Tibial nerve (tissue), 4 donors: Measurements from ENCODE around the gene PDGFB. TPM values are rescaled to one million over a fixed set of nuclear protein-coding genes. Genes with fewer than 3 reads are reported as not detected.

Source experiments
- DNase-seq, 2 donors: peaks; one replicate each; pipeline ENCODE4 v3.0.0-alpha.2; 2019; ENCODE audit warnings: low spot score in 2 of 2
- H3K27ac ChIP-seq, 4 donors: fragments of 200-600 bp; sonication (generic) in 3 of 4; one replicate each; pipeline ENCODE4 v1.5.1; 2017 to 2019; ENCODE audit warnings: mild to moderate bottlenecking in 1 of 4
- H3K27me3 ChIP-seq, 2 donors: fragments of 200-600 bp; sonication (generic) in 1 of 2; one replicate each; pipeline versions ENCODE4 v1.5.1 to v1.6.0; 2017 to 2019
- H3K36me3 ChIP-seq, 3 donors: fragments of 200-600 bp; sonication (generic); one replicate each; pipeline ENCODE4 v1.5.1; 2018 to 2019
- H3K4me1 ChIP-seq, 4 donors: fragments of 200-600 bp; sonication (generic) in 3 of 4; one replicate each; pipeline ENCODE4 v1.5.1; 2017 to 2019
- H3K4me3 ChIP-seq, 4 donors: fragments of 200-600 bp; sonication (generic) in 3 of 4; one replicate each; pipeline ENCODE4 v1.5.1; 2017 to 2019; ENCODE audit warnings: mild to moderate bottlenecking in 1 of 4, moderate library complexity in 1 of 4
- H3K9me3 ChIP-seq, 4 donors: fragments of 200-600 bp; sonication (generic) in 3 of 4; one replicate each; pipeline ENCODE4 v1.5.1; 2017 to 2019
- EP300 ChIP-seq, 2 donors: sonication (generic); formaldehyde crosslinking; IDR thresholded peaks; one replicate each; pipeline ENCODE4 v1.6.1; 2017; ENCODE audit warnings: antibody characterized with exemption in 2 of 2, mild to moderate bottlenecking in 1 of 2
- POLR2A ChIP-seq, 2 donors: fragments of 450-650 bp; IDR thresholded peaks; one replicate each; pipeline ENCODE4 v1.6.1; 2017; ENCODE audit warnings: antibody characterized with exemption in 2 of 2, mild to moderate bottlenecking in 2 of 2, moderate library complexity in 2 of 2
- WGBS, 2 donors: methylation state at CpG; one replicate each; pipeline ENCODE4 v1.1.5; 2018; 5-methylcytosine and 5-hydroxymethylcytosine counted together
- total RNA-seq, 4 donors: library from RNA; depleted of rRNA; stranded (reverse); fragments of >200 nt; gene quantifications; one replicate each; pipeline ENCODE4 v1.1.0, GENCODE V29; 2016
- TF ChIP-seq, protein P1 (sequence below), 5 experiments: fragments of 200-600 bp in 3 of 5; fragments of 450-650 bp in 2 of 5; sonication (generic) in 3 of 5; IDR thresholded peaks; one replicate each; pipeline ENCODE4 v1.5.1; 2016 to 2019; ENCODE audit warnings: antibody characterized with exemption in 5 of 5, mild to moderate bottlenecking in 3 of 5, moderate library complexity in 2 of 5

Gene PDGFB
- total RNA-seq, 4 donors from 2014 or later, result 7.5 to 22.2 (median 10.2) TPM

DNA sequence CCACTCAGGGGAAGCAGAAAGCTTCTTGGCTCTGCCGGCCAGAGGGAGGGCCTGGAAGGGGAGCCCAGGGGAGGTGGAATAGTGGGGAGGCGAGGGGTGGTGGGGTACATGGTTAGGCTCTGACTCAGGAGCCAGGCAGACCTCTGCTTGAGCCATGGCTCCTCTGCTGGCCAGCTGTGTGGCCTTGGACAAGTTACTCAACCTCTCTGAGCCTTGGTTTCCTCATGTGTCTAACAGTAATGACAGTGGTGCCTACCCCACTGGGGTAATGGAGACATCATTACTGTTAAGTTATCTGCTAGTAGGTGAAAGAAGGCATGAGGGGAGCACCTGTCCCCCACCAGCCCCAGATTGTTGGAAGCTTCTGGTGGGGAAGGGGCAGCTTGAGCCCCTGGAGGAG lies 12.2 kb upstream of the PDGFB start:
- no peak overlapping the region for H3K27ac ChIP-seq
- 79 to 81% methylated on average over 2 of the region's 2 CpGs for WGBS, 2 donors
- H3K9me3 ChIP-seq, result peaks cover 0 to 14% (median 1%) of the 10 kb centered on the region in 4 donors
- TF ChIP-seq POLR2A (IDR thresholded peaks at IDR 0.05) (no peak), EP300 (IDR thresholded peaks at IDR 0.05) (no peak)
- TF ChIP-seq, protein P1, sequence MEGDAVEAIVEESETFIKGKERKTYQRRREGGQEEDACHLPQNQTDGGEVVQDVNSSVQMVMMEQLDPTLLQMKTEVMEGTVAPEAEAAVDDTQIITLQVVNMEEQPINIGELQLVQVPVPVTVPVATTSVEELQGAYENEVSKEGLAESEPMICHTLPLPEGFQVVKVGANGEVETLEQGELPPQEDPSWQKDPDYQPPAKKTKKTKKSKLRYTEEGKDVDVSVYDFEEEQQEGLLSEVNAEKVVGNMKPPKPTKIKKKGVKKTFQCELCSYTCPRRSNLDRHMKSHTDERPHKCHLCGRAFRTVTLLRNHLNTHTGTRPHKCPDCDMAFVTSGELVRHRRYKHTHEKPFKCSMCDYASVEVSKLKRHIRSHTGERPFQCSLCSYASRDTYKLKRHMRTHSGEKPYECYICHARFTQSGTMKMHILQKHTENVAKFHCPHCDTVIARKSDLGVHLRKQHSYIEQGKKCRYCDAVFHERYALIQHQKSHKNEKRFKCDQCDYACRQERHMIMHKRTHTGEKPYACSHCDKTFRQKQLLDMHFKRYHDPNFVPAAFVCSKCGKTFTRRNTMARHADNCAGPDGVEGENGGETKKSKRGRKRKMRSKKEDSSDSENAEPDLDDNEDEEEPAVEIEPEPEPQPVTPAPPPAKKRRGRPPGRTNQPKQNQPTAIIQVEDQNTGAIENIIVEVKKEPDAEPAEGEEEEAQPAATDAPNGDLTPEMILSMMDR (IDR thresholded peaks at IDR 0.05), result no peak
- H3K36me3 ChIP-seq, result peaks cover 0 to 4% (median 0%) of the 10 kb centered on the region in 3 donors
- no peaks in the 10 kb centered on the region for H3K27me3 ChIP-seq
- no peak overlapping the region for H3K4me3 ChIP-seq
- DNase-seq, result no peak
- H3K4me1 ChIP-seq, result peaks cover 0 to 37% (median 26%) of the 10 kb centered on the region in 4 donors

DNA sequence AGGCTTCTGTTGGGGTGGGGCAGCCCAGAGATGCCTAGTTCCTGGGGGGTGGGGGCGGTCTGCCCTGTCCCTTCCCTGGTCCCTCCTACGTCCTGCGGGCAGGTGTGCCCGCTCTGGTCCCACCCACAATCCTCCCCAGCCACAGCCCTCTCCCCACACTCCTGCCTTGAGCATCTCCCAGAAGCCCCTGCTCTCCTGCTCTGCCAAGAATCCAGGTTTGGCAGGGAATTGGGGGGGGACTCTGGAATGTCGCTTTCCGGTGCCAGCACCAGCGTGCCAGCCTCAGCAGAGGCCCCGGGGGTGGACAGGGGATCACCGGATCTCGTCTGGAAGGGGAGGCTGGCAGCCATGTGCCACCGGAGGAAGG lies 11.4 kb upstream of the PDGFB start:
- peaks cover 0 to 37% (median 26%) of the 10 kb centered on the region in 4 donors for H3K4me1 ChIP-seq
- no peak overlapping the region for H3K4me3 ChIP-seq
- DNase-seq, result no peak
- 52 to 79% methylated on average over 8 to 11 of the region's 11 CpGs for WGBS, 2 donors
- peaks cover 0 to 2% (median 0%) of the 10 kb centered on the region in 3 donors for H3K36me3 ChIP-seq
- H3K27me3 ChIP-seq, result no peaks in the 10 kb centered on the region
- peak overlapping the region in 1 of 4 donors; percentile 79 for H3K27ac ChIP-seq
- TF ChIP-seq, protein P1 (IDR thresholded peaks at IDR 0.05), result no peak
- TF ChIP-seq EP300 (IDR thresholded peaks at IDR 0.05) (no peak), POLR2A (IDR thresholded peaks at IDR 0.05) (no peak)
- H3K9me3 ChIP-seq, result peaks cover 0 to 5% (median 0%) of the 10 kb centered on the region in 4 donors

DNA sequence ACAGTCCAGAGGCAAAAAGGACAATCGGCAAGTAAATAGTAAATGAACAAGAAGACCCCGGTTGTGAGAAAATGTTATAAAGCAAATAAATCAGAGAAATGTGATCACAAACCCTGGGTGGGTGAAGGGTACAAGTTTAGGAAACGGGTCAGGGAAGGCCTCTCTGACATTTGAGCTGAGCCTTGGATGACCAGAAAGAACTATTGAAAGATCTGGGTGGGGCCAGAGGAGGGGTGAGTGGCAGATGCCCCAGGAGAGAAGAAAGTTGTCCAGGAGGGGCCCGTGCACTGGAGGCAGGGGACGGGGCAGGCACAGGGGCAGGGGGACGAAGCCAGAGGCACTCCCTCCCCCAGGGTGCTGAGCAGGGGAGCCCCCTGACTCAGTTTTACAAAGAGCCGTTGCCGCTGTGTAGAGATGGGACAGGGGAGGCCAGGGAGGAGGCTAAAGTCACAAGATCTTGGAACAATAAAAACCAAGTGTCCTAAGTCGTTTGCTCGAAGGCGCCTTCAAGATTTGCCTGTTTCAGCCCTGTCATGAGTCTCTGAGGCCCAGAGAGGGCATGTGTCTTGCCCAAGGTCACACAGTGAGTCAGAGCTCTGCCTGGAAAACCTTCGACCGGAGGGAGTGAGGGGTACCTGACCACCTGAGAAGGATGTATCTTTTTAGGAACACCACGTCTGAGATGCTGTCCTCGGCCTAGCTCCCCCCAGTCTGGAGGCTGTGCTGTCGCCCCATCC lies 10.8 kb upstream of the PDGFB start:
- H3K4me1 ChIP-seq, result peaks cover 0 to 37% (median 26%) of the 10 kb centered on the region in 4 donors
- peak overlapping the region in 3 of 4 donors; percentile 15 to 79 (median 79) for H3K27ac ChIP-seq
- TF ChIP-seq, protein P1 (IDR thresholded peaks at IDR 0.05), result no peak
- TF ChIP-seq POLR2A (IDR thresholded peaks at IDR 0.05) (no peak), EP300 (IDR thresholded peaks at IDR 0.05) (no peak)
- WGBS, 2 donors, result 70 to 71% methylated on average over 15 to 16 of the region's 16 CpGs
- H3K9me3 ChIP-seq, result no peaks in the 10 kb centered on the region
- no peak for DNase-seq
- H3K27me3 ChIP-seq, result no peaks in the 10 kb centered on the region
- H3K36me3 ChIP-seq, result no peaks in the 10 kb centered on the region
- no peak overlapping the region for H3K4me3 ChIP-seq

DNA sequence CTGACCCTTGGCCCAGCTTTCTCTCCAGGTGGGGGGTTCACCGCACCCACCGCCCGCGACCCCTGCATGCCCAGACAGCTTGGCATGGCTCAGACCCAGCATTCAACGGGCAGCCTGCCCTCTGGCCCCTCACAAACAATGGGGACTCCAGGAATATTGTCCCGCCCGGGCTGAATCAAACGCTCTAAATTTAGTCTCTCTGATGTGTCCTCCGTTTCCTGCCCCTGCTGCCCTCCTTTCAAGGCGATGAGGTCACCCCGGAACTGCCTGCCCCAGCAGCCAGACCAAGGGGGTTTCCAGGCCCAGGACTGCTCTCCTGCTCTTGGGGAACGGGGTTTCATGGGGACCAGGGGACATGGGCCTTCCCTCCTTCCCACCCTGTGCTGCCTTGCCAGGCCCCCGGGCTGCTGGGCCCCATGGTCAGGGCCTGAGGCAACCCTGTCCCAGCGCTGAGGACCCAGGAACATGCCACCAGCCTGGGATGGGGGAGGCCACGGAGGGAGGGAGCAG lies 10.1 kb upstream of the PDGFB start:
- DNase-seq, result no peak
- H3K9me3 ChIP-seq, result no peaks in the 10 kb centered on the region
- TF ChIP-seq, protein P1 (IDR thresholded peaks at IDR 0.05), result no peak
- TF ChIP-seq POLR2A (IDR thresholded peaks at IDR 0.05) (no peak), EP300 (IDR thresholded peaks at IDR 0.05) (no peak)
- no peaks in the 10 kb centered on the region for H3K36me3 ChIP-seq
- peak overlapping the region in 3 of 4 donors; percentile 15 to 79 (median 79) for H3K27ac ChIP-seq
- H3K27me3 ChIP-seq, result no peaks in the 10 kb centered on the region
- WGBS, 2 donors, result 19 to 30% methylated on average over 12 to 13 of the region's 15 CpGs
- no peak overlapping the region for H3K4me3 ChIP-seq
- peaks cover 0 to 37% (median 26%) of the 10 kb centered on the region in 4 donors for H3K4me1 ChIP-seq

DNA sequence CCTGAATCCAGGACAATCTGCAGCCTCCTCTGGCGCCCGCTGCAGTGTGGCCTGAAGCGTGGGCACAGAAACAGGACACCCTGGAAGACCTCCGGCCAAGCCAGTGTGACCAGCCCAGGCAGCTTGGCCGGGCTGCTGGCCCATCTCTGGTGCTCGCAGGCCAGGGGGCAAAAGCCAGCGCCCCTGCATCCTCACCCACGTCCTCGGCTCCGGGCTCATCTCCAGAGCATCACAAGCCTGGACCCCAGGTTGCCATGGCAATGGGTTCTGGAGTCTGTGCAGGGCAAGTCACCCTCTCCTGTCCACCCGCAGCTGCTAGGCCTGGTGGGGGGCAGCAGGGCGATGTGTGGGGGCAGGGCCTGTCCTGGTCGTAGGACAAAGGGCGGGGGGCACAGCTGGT lies 9.3 kb upstream of the PDGFB start:
- H3K27ac ChIP-seq, result peak overlapping the region in 3 of 4 donors; percentile 14 to 79 (median 23)
- WGBS, 2 donors, result 72 to 82% methylated on average over 10 to 11 of the region's 14 CpGs
- H3K27me3 ChIP-seq, result no peaks in the 10 kb centered on the region
- peaks cover 0 to 37% (median 26%) of the 10 kb centered on the region in 4 donors for H3K4me1 ChIP-seq
- no peak overlapping the region for H3K4me3 ChIP-seq
- TF ChIP-seq, protein P1 (IDR thresholded peaks at IDR 0.05), result no peak
- TF ChIP-seq EP300 (IDR thresholded peaks at IDR 0.05) (no peak), POLR2A (IDR thresholded peaks at IDR 0.05) (no peak)
- H3K36me3 ChIP-seq, result no peaks in the 10 kb centered on the region
- DNase-seq, result no peak
- no peaks in the 10 kb centered on the region for H3K9me3 ChIP-seq
